HG03103 (cell line): ENCODE results near the gene CYP2A6.
"Not testable (repeated sequence)": the region's sequence is repeated elsewhere in the genome, so short reads cannot be mapped to it uniquely, and the experiment has no call there.

Source experiments
- ATAC-seq: cut with Tn5 transposase; IDR thresholded peaks from one replicate; pipeline ENCODE4 v1.9.1; 2021; ENCODE audit warnings: low read depth; ENCODE audit not compliant: unreplicated experiment

CYP2A6 gene

GRCh38 chr19:40852467-40853152, 2.4 kb upstream of the CYP2A6 start:
- not testable (repeated sequence) for ATAC-seq

- not testable (repeated sequence) for ATAC-seq
Measured at GRCh38 chr19:40846722-40847121, 3.5 kb downstream of the CYP2A6 start.

GRCh38 chr19:40843653-40844052, 6.6 kb downstream of the CYP2A6 start:
- not testable (repeated sequence) for ATAC-seq

DNA sequence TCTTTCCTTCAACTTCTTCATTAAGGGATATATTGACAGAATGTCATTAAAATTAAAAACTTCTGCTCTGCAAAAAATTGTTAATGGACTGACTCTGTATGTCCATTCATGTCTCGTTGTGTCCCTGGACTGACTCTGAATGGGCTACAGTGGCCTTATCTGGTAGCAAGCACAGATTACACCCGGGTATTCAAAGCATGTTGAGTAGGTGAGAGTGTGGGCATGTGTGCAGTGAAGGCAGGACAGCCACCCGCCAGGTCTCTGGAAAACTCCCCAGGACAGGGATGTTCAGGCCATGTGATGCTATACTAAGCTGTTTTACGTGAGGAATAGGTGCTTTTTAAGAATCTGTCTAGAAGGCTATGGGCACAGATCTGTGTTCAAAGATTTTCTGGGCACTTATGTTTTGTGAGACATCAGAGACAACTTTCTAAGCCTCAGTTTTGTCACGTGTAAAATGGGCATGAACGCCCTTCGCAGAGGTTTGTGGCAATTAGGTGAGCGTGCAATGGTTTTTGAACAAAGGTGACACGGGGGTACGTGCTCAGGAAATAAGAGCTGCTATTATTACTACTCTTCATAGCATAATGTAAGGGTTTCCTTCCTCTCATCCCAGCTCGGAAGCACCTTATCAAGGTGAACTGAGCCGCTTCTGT, 7.1 kb downstream of the CYP2A6 start:
- ATAC-seq = not testable (repeated sequence)

DNA sequence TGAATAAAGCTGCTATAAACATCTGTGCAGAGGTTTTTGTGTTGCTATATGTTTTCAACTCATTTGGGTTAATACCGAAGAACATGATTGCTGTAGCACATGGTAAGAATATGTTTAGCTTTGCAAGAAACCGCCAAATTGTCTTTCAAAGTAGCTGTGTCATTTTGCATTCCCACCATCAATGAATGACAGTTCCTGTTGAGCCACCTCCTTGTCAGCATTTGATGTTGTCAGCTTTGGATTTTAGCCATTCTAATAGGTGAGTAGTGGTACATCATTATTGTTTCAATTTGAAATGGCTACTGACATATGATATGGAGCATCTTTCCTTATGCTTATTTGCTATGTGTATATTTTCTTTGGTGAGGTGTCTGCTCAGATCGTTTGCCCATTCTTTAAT, 8.2 kb downstream of the CYP2A6 start:
- ATAC-seq = not testable (repeated sequence)

DNA sequence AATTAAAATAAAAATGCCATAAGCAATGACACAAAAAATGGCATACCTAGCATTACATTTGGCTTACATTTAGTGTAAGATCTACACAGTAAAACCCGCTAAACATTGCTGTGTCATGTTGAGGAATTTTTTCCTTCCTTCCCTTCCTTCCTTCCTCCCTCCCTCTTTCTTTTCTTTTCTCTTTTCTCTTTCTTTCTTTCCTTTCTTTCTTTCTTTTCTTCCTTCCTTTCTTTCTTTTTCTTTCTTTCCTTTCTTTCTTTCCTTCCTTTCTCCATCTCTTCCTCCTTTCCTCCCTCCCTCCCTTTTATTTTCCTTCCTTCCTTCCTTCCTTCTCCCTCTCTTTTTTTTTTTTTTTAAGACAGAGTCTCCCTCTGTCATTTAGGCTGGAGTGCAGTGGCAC, 11.8 kb downstream of the CYP2A6 start:
- ATAC-seq = not testable (repeated sequence)

DNA sequence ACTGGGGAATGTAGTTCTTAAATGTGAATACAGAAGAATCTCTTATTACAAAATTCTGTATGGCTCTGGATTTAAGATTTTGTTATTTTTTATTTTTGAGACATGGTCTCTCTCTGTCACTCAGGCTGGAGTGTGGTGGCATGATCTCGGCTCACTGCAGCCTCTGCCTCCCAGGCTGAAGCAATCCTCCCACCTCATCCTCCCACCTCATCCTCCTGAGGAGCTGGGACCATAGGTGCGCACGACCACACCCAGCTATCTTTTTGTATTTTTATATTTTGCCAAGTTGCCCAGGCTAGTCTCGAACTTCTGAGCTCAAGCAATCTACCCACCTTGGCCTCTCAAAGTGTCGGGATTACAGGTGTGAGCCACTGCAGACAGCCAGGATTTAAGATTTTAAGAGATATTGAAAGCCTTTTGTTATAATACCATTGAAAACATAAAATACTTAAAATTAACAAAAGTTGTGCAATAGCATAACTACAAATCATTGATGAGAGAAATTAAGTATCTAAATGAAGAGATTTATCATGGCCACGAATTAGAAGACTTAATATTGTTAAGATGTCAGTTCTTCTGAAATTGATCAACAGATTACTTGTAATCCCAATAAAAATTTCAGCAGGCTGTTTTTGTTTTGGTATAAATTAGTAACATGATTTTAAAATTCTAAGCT, 13.4 kb downstream of the CYP2A6 start:
- ATAC-seq = no peak

DNA sequence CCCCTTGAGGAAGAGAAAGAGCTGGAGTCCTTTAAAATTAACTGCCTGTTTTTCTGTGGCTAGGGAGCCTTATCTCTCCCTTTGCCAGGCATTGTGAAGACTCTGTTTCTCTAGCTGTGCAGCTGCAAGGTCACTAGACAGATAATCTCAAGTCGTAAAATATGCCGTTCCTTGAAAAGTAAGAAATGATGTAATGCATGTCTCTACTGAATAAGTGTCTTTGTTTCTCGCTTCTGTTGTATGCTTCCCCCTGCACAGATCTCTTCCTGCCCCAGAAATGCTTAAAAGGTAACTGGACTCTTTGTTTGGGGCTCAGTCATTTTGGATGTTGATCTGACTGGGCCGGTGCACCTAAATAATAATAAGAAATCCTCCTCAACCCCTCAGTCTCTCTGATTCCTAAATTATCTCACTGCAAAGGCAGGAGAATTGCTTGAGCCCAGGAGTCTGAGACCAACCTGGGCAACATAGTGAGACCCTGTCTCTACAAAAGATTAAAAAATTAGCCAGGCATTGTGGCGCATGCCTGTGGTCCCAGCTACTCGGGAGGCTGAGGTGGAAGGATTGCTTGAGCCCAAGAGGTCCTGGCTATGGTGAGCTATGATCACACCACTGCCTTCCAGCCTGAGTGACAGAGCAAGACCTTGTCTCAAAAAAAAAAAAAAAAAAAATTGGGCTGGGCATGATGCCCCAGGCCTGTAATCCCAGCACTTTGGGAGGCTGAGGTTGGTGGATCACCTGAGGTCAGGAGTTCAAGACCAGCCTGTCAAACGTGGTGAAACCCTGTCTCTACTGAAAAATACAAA, 16.3 kb downstream of the CYP2A6 start:
- not testable (repeated sequence) for ATAC-seq

DNA sequence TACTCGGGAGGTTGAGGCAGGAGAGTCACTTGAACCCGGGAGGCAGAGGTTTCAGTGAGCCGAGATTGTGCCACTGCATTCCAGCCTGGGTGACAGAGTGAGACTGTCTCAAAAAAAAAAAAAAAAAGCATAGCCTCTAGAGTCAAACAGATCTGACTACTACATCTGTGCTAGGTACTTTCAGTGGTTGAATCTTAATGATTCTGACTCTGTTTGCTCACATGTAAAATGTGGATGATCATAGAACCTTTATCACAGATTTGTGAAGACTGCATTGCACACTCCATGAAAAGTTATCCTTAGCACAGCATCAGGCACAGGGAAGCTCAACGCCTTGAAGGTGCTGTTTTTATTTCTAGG, 17.8 kb downstream of the CYP2A6 start:
- not testable (repeated sequence) for ATAC-seq

GRCh38 chr19:40831502-40832430, 18.5 kb downstream of the CYP2A6 start:
- no peak for ATAC-seq

DNA sequence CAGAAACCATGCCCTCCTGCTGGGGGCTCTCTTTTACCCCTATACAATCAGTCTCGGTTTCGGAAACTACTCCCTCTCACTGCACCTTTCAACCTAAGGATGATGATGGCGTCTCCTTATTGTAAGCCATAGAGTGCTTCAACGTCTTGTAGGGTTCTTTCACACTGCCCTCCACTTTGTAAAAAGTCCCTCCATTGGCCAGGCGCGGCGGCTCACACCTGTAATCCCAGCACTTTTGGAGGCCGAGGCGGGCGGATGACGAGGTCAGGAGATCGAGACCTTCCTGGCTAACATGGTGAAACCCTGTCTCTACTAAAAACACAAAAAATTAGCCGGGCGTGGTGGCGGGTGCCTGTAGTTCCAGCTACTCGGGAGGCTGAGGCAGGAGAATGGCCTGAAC, 19.5 kb downstream of the CYP2A6 start:
- ATAC-seq = not testable (repeated sequence)

GRCh38 chr19:40829205-40829604, 21.0 kb downstream of the CYP2A6 start:
- ATAC-seq = no peak

- no peak for ATAC-seq
Measured at GRCh38 chr19:40827386-40828247, 22.6 kb downstream of the CYP2A6 start.

DNA sequence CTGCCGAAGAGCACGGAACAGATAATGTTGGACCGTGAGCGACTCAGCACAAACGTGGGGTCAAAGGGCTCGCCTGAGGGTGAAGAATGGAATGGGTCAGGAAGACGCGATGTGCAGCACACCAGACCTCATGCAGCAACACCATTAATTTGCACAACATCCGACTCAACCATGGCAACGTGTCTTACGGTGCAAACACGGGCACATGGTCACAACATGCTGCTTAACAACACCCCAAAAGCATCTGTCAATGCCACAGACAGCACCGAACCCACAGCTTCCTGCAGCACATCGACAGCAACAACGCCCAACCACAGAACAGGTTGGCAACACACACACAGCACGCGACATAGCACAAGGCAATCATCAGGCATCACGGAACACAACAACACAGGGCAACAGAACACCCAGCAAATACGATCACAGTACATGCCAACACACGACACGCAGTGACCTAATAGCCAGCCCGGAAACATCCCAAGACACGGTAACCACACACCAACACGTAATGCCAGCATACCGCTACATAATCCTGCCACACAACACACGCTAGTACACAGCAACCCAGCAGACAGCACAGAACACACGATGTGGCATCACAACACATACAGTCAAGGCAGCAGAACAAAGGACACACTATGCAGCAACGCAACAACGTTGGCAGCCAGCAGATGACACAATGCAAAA, 23.4 kb downstream of the CYP2A6 start:
- not testable (repeated sequence) for ATAC-seq

- ATAC-seq = not testable (repeated sequence)
Measured at GRCh38 chr19:40826312-40826698, 23.9 kb downstream of the CYP2A6 start.

- ATAC-seq = not testable (repeated sequence)
Measured at GRCh38 chr19:40825460-40826095, 24.7 kb downstream of the CYP2A6 start.

DNA sequence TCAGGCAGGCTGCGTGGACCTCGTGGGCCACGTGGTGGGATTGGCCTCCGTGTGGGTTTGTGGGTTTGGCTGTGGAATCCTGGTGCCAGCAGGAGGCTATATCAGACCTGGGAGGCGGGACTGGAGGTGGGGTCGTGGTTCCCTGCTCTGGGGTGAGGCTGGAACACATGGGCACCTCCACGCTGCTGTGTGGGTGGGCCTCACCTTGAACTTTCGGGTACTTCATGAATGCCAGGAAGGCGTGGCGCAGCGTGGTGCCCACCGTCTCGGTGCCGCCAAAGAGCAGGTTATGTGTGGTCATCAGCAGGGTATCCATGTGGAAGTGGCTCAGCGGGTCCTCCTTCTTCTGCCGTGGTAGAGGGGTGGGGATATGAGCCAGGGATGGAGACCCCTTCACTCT, 25.3 kb downstream of the CYP2A6 start:
- not testable (repeated sequence) for ATAC-seq
